AG09319 (cell line): ENCODE results near the gene RAB8B.

Experiments
- DNase-seq: peaks from one replicate; pipeline ENCODE4 v3.0.0-alpha.2; 2010; ENCODE audit warnings: low read depth; ENCODE audit errors: extremely low read depth
- TF ChIP-seq, protein P1 (sequence below): IDR thresholded peaks from 2 replicates; pipeline ENCODE4 v1.5.1; 2011; ENCODE audit warnings: low read depth, mild to moderate bottlenecking, inconsistent platforms, low read length, moderate library complexity

The RAB8B gene

DNA sequence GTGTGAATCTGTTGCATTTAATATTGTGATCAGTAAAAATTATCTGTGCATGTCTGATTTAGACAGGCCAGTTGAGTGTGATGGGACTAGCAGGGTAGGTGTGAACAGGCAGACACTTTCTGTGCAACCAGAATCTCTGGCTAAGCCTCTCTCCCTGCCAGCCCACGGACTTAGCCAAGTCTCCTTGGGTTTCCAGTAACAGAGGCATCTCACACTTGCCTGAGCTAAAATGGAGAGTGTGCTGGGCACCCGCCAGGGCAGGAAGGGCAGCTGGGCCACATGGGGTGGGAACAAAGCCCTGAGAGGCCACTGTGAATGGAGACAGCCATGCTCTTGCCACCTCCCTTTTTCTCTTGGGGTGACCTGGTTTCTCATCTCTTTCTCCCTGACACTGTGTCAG lies 19.6 kb upstream of the RAB8B start:
- no peak for DNase-seq
- TF ChIP-seq, protein P1, sequence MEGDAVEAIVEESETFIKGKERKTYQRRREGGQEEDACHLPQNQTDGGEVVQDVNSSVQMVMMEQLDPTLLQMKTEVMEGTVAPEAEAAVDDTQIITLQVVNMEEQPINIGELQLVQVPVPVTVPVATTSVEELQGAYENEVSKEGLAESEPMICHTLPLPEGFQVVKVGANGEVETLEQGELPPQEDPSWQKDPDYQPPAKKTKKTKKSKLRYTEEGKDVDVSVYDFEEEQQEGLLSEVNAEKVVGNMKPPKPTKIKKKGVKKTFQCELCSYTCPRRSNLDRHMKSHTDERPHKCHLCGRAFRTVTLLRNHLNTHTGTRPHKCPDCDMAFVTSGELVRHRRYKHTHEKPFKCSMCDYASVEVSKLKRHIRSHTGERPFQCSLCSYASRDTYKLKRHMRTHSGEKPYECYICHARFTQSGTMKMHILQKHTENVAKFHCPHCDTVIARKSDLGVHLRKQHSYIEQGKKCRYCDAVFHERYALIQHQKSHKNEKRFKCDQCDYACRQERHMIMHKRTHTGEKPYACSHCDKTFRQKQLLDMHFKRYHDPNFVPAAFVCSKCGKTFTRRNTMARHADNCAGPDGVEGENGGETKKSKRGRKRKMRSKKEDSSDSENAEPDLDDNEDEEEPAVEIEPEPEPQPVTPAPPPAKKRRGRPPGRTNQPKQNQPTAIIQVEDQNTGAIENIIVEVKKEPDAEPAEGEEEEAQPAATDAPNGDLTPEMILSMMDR: no peak

GRCh38 chr15:63172376-63172775 lies 17.0 kb upstream of the RAB8B start:
- no peak for DNase-seq
- TF ChIP-seq, protein P1: no peak

DNA sequence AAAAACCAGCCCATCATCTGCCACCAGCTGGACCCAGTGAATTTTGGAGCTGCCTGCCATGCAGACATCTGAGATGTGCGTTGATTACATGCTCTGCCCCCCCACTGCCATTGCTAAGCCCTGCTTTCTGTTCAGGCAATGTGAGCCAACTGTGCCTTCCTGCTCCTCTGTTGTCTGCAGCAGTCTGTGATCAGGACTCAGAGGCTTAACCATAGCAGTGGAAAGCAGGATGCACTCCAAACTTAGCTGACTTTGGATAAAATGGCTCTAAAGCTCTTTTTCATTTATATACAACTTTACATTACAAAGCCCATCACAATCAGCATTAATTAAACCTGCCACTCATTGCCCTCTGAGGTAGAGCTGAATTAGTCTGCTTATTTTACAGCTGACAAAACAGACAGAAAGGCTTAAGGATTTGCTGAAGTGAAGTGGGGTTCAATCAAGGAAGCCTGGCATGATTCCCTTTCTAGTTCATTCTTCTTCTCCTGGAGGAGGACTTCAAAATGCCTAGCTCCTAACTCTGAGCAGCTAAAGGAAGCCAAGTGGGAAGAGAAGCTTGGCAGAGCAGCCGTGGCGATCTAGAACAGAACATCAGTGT lies 16.5 kb upstream of the RAB8B start:
- no peak for DNase-seq
- TF ChIP-seq, protein P1: no peak

- TF ChIP-seq, protein P1: no peak
- DNase-seq: no peak
Observed at GRCh38 chr15:63176302-63176701, 13.1 kb upstream of the RAB8B start.

GRCh38 chr15:63178034-63178433 lies 11.4 kb upstream of the RAB8B start:
- no peak for DNase-seq
- TF ChIP-seq, protein P1: no peak

DNA sequence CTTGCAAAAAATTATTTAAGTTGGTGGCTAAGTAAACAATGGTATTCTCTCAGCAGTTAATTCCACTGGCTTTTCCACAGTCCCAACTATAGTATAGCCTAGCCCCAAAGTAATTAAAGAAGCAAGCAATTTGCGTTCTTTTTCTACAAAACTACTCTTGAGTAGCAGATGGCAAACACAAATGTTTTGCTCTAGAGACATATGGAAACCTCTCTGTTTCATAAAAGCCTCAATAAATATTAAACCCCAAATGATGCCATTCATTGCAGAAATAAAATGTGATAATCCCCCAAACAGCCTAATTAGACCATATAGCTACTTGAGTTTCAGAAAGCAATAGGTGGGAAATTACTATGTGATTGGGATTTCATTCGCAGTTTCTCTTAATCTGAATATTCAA lies 8.7 kb upstream of the RAB8B start:
- no peak for DNase-seq
- TF ChIP-seq, protein P1: no peak

GRCh38 chr15:63181648-63182047 lies 7.8 kb upstream of the RAB8B start:
- no peak for DNase-seq
- TF ChIP-seq, protein P1: no peak
